IMR-90 (cell line): ENCODE data around the gene CPXM1. TPM values are rescaled to one million over a fixed set of nuclear protein-coding genes. Genes with fewer than 3 reads are reported as not detected.
A peak's percentile ranks its signal among the peaks of the same experiment; 100 is the strongest.

Experiments used
- ATAC-seq: fragments of 200-7000 bp; cut with Tn5 transposase; 2 replicates; pipeline ENCODE4 v1.9.1; 2020; ENCODE audit warnings: low read depth, mild to moderate bottlenecking, moderate library complexity
- BruUV-seq: library from RNA; stranded (reverse); fragments of 400-500 nt; replicated peaks from 2 replicates; lab custom pipeline; 2021; lab: Mats Ljungman, UMichigan
- CTCF ChIA-PET: fragments of 300-600 bp; formaldehyde crosslinking; extraction: SDS; loops from one replicate; lab custom pipeline; 2021; ENCODE audit warnings: antibody characterized with exemption; lab: Yijun Ruan, JAX
- POLR2A ChIA-PET: fragments of 300-600 bp; sonication (Branson Sonifier 250); formaldehyde crosslinking; loops from one replicate; lab custom pipeline; 2022; ENCODE audit warnings: antibody characterized with exemption; ENCODE audit not compliant: unreplicated experiment; lab: Charles Lee
- DNase-seq: peaks from one replicate; pipeline ENCODE4 v3.0.0; 2013
- H2AFZ ChIP-seq: replicated peaks from 2 replicates; pipeline ENCODE3; 2013; ENCODE audit warnings: low read length, mild to moderate bottlenecking; ENCODE audit not compliant: poor library complexity
- H2AK5ac ChIP-seq: 2 replicates; pipeline ENCODE4 v1.6.1; 2013; ENCODE audit warnings: low read depth, low read length, inconsistent platforms
- H2AK9ac ChIP-seq: replicated peaks from 2 replicates; pipeline ENCODE3; 2013; ENCODE audit warnings: mild to moderate bottlenecking, low read depth, low read length, moderate library complexity; ENCODE audit not compliant: poor library complexity
- H2BK120ac ChIP-seq: 2 replicates; pipeline ENCODE4 v1.6.1; 2013; ENCODE audit warnings: low read depth, low read length, inconsistent platforms
- H2BK15ac ChIP-seq: 3 replicates; pipeline ENCODE4 v1.6.1; 2013; ENCODE audit warnings: low read depth, low read length, inconsistent platforms
- H2BK20ac ChIP-seq: 2 replicates; pipeline ENCODE4 v1.6.1; 2013; ENCODE audit warnings: low read depth, mild to moderate bottlenecking, inconsistent platforms, low read length, moderate library complexity
- H2BK5ac ChIP-seq: 2 replicates; pipeline ENCODE4 v1.6.1; 2013; ENCODE audit warnings: mild to moderate bottlenecking, low read depth, low read length, inconsistent platforms; ENCODE audit not compliant: poor library complexity, severe bottlenecking
- H3K14ac ChIP-seq: replicated peaks from 2 replicates; pipeline ENCODE4 v1.6.1; 2013; ENCODE audit warnings: low read depth, low read length, inconsistent platforms
- H3K18ac ChIP-seq: 2 replicates; pipeline ENCODE4 v1.6.1; 2013; ENCODE audit warnings: low read depth, low read length, control low read depth
- H3K23ac ChIP-seq: 2 replicates; pipeline ENCODE4 v1.6.1; 2013; ENCODE audit warnings: low read depth, low read length, inconsistent platforms
- H3K27ac ChIP-seq: 2 replicates; pipeline ENCODE4 v1.5.1; 2013; ENCODE audit warnings: mild to moderate bottlenecking, control low read depth, low read length; ENCODE audit not compliant: insufficient read depth
- H3K27me3 ChIP-seq: 2 replicates; pipeline ENCODE4 v1.6.1; 2013; ENCODE audit warnings: low read length; ENCODE audit not compliant: control insufficient read depth, insufficient read depth
- H3K36me3 ChIP-seq: 2 replicates; pipeline ENCODE4 v1.6.1; 2013; ENCODE audit warnings: low read length, mixed read lengths; ENCODE audit not compliant: control insufficient read depth, insufficient read depth
- H3K4ac ChIP-seq: 2 replicates; pipeline ENCODE4 v1.6.1; 2013; ENCODE audit warnings: low read depth, low read length, inconsistent platforms
- H3K4me1 ChIP-seq: 2 replicates; pipeline ENCODE4 v1.6.1; 2013; ENCODE audit warnings: low read length, mixed read lengths; ENCODE audit not compliant: control insufficient read depth, insufficient read depth
- H3K4me2 ChIP-seq: 2 replicates; pipeline ENCODE4 v1.6.1; 2013; ENCODE audit warnings: low read depth, mild to moderate bottlenecking, control low read depth, low read length, moderate library complexity
- H3K4me3 ChIP-seq: 2 replicates; pipeline ENCODE4 v1.5.1; 2013; ENCODE audit warnings: low read depth, mild to moderate bottlenecking, control low read depth, low read length, moderate library complexity; ENCODE audit not compliant: insufficient read depth
- H3K56ac ChIP-seq: 2 replicates; pipeline ENCODE4 v1.6.1; 2013; ENCODE audit warnings: low read length, inconsistent platforms; ENCODE audit not compliant: insufficient read depth; ENCODE audit errors: extremely low read depth
- H3K79me1 ChIP-seq, 2 experiments: 2 replicates each; pipeline ENCODE4 v1.6.1; 2013; ENCODE audit warnings: low read length in 2 of 2, inconsistent platforms in 1 of 2, low read depth in 1 of 2
- H3K9ac ChIP-seq: 2 replicates; pipeline ENCODE4 v1.6.1; 2013; ENCODE audit warnings: low read depth, low read length, control low read depth
- H3K9me1 ChIP-seq: 2 replicates; pipeline ENCODE4 v1.6.1; 2013; ENCODE audit warnings: low read length, inconsistent platforms; ENCODE audit not compliant: insufficient read depth
- H3K9me3 ChIP-seq: 2 replicates; pipeline ENCODE4 v1.6.1; 2013; ENCODE audit warnings: low read length; ENCODE audit not compliant: control insufficient read depth, insufficient read depth
- H4K20me1 ChIP-seq: 2 replicates; pipeline ENCODE4 v1.6.1; 2013; ENCODE audit warnings: low read length, inconsistent platforms; ENCODE audit not compliant: insufficient read depth
- H4K5ac ChIP-seq: 2 replicates; pipeline ENCODE4 v1.6.1; 2013; ENCODE audit warnings: mild to moderate bottlenecking, low read depth, low read length, control low read depth
- H4K8ac ChIP-seq, 2 experiments: 2 replicates each; pipeline ENCODE4 v1.6.1; 2013; ENCODE audit warnings: low read depth in 2 of 2, low read length in 2 of 2, control low read depth in 1 of 2, inconsistent platforms in 1 of 2
- H4K91ac ChIP-seq: 2 replicates; pipeline ENCODE4 v1.6.1; 2013; ENCODE audit warnings: low read depth, low read length, inconsistent platforms; ENCODE audit not compliant: insufficient read depth
- MAZ ChIP-seq: IDR thresholded peaks from 2 replicates; pipeline ENCODE4 v1.6.1; 2012; ENCODE audit warnings: low read depth, mild to moderate bottlenecking, low read length, improper control_type of control experiment, moderate library complexity, borderline replicate concordance
- MXI1 ChIP-seq: IDR thresholded peaks from 2 replicates; pipeline ENCODE4 v1.6.1; 2012; ENCODE audit warnings: low read depth, mild to moderate bottlenecking, low read length, moderate library complexity, borderline replicate concordance
- RCOR1 ChIP-seq: IDR thresholded peaks from 2 replicates; pipeline ENCODE4 v1.6.1; 2012; ENCODE audit warnings: mild to moderate bottlenecking, low read length, improper control_type of control experiment; ENCODE audit not compliant: insufficient replicate concordance
- WGBS, 2 experiments: methylation state at CpG; one replicate each; pipeline versions ENCODE4 v1.1.5 to v1.1.7; 2013; ENCODE audit warnings: missing lambda C conversion rate in 2 of 2; ENCODE audit not compliant: insufficient read length in 1 of 2; ENCODE audit errors: extremely low coverage in 2 of 2; 5-methylcytosine and 5-hydroxymethylcytosine counted together
- dilution Hi-C: fragments of 300-500 bp; cut with HindIII; formaldehyde crosslinking; loops from one replicate; pipeline ENCODE4 v1.14.3; 2018; ENCODE audit warnings: low sequenced_read_pairs; ENCODE audit not compliant: unreplicated experiment
- in situ Hi-C: fragments of 300-500 bp; cut with MboI; formaldehyde crosslinking; loops from 3 replicates; pipeline ENCODE4 v1.14.3; 2019; ENCODE audit warnings: low sequenced_read_pairs, inconsistent platforms, mixed read lengths
- intact Hi-C: fragments of 100-400 bp; cut with micrococcal nuclease; formaldehyde crosslinking; loops from 2 replicates; pipeline ENCODE4 v1.10.0; 2022
- polyA plus RNA-seq, 3 experiments: library from polyadenylated mRNA; depleted of rRNA; stranded (reverse); fragments of >200 nt; gene quantifications; 2 replicates each; pipeline ENCODE4 v1.2.3, GENCODE V29; 2012; ENCODE audit warnings: low replicate concordance in 1 of 3
- total RNA-seq: library from RNA; depleted of rRNA; stranded (reverse); fragments of >200 nt; gene quantifications from 2 replicates; pipeline ENCODE4 v1.2.3, GENCODE V29; 2012
- TF ChIP-seq, protein P1 (sequence below): fragments of 150-350 bp; IDR thresholded peaks from 2 replicates; pipeline ENCODE4 v1.6.1; 2017; ENCODE audit warnings: mild to moderate bottlenecking, antibody characterized with exemption, low read length, low read depth

The CPXM1 gene
- total and polyA plus RNA-seq, 2 of the 4 experiments (the other 2 are of a cell fraction): 1.1 to 4.6 TPM

DNA sequence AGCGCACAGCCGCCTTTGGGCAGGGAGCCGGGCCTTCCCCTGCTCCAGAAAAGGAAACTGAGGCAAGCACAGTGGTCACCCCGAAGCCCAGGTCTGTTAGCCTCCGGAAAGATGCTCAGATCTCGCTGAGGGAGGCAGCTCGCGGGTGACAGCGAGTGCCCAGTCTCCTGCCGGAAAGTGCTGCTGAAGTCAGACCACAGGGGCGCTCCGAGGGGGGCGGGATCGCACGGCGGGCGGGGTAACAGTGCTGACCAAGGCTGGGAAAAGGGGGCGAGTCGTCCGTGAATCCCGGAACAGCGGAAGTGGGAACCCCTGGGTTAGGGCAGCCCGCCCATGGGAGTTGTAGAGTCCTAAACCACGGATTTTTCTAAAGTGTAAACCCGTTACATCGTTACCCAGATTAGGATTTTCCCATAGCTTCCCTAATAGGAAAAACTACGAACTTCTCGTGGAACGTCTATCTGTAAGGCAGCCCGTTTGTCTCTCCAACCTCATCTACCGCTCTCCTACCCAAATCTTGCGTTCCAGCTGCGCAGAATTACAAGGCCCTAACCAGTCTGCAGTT lies 40.6 kb upstream of the CPXM1 start:
- H3K4me3 ChIP-seq: peak overlapping the region; percentile 92
- peaks cover 20% of the 10 kb centered on the region for H3K36me3 ChIP-seq
- no TSS peak for BruUV-seq
- H3K14ac ChIP-seq: peak overlapping the region; percentile 91
- CTCF ChIA-PET: interaction anchor here (0.6 kb wide), 1 partner anchor 117 kb away, joined by 3 read pairs; no protein-coding TSS in a partner anchor
- H4K8ac ChIP-seq: peak overlapping the region; percentile 78 to 81
- DNase-seq: peak; percentile 72
- dilution Hi-C loops: no loop called here
- POLR2A ChIA-PET: no interaction called here
- H2BK5ac ChIP-seq: peak overlapping the region; percentile 63
- intact Hi-C loops: loop anchor here (2.0 kb wide), 1 partner anchor 40 kb away; the partner anchor contains the start of gene CPXM1
- H3K27me3 ChIP-seq: no peaks in the 10 kb centered on the region
- H3K9me1 ChIP-seq: peaks cover 23% of the 10 kb centered on the region
- H3K9ac ChIP-seq: peak overlapping the region; percentile 99
- H3K23ac ChIP-seq: peak overlapping the region; percentile 85
- H2BK15ac ChIP-seq: peak overlapping the region; percentile 18; the same call in 1 of the 3 replicates
- H3K4me2 ChIP-seq: peak overlapping the region; percentile 100
- 6% methylated on average over 24 of the region's 33 CpGs; no CpG with 5 or more reads in 1 of the 2 experiments for WGBS, 2 experiments
- H3K9me3 ChIP-seq: no peaks in the 10 kb centered on the region
- peak overlapping the region; percentile 89 for H2AK9ac ChIP-seq
- TF ChIP-seq MAZ: peak; percentile 58; the same call in 1 of the 2 replicates
- peak; percentile 44; the same call in 1 of the 2 replicates for TF ChIP-seq MXI1
- TF ChIP-seq, protein P1, sequence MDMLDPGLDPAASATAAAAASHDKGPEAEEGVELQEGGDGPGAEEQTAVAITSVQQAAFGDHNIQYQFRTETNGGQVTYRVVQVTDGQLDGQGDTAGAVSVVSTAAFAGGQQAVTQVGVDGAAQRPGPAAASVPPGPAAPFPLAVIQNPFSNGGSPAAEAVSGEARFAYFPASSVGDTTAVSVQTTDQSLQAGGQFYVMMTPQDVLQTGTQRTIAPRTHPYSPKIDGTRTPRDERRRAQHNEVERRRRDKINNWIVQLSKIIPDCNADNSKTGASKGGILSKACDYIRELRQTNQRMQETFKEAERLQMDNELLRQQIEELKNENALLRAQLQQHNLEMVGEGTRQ: 0 out of 2 replicates have a peak, but pooled peaks have one; percentile 1
- TF ChIP-seq RCOR1: no peak
- no peak overlapping the region for H2BK20ac ChIP-seq
- H3K4me1 ChIP-seq: peaks cover 8% of the 10 kb centered on the region
- H3K18ac ChIP-seq: peak overlapping the region; percentile 85
- peak overlapping the region; percentile 96 for H2AFZ ChIP-seq
- H2AK5ac ChIP-seq: peak overlapping the region; percentile 63
- H4K20me1 ChIP-seq: no peaks in the 10 kb centered on the region
- H3K4ac ChIP-seq: peak overlapping the region; percentile 77
- peak overlapping the region; percentile 21; the same call in 1 of the 2 replicates for H2BK120ac ChIP-seq
- H4K91ac ChIP-seq: peak overlapping the region; percentile 58; the same call in 1 of the 2 replicates
- in situ Hi-C loops: loop anchor here (25.0 kb wide), 1 partner anchor 329 kb away; the partner anchor contains the start of gene ZNF343
- H4K5ac ChIP-seq: peak overlapping the region; percentile 96
- peak overlapping the region; percentile 91 for H3K27ac ChIP-seq
- H3K56ac ChIP-seq: peak overlapping the region; percentile 90
- peaks cover 37 to 57% of the 10 kb centered on the region in 2 experiments for H3K79me1 ChIP-seq
- ATAC-seq: peak; percentile 86
